22Rv1 (cell line): ENCODE measurements around the gene PRM1.

Experiments
- CTCF ChIP-seq: fragments of 450-650 bp; IDR thresholded peaks from 2 replicates; pipeline ENCODE4 v1.5.1; 2017; ENCODE audit warnings: mild to moderate bottlenecking
- ZFX ChIP-seq: fragments of 450-650 bp; IDR thresholded peaks from 2 replicates; pipeline ENCODE4 v1.6.1; 2017; ENCODE audit warnings: antibody characterized with exemption, borderline replicate concordance

- TF ChIP-seq CTCF, result no peak
- TF ChIP-seq ZFX, result no peak
Measured at GRCh38 chr16:11270602-11271162, 10.4 kb downstream of the PRM1 start.
